ENCODE measurements around the gene ZNRD2.

ZNRD2 gene

DNA sequence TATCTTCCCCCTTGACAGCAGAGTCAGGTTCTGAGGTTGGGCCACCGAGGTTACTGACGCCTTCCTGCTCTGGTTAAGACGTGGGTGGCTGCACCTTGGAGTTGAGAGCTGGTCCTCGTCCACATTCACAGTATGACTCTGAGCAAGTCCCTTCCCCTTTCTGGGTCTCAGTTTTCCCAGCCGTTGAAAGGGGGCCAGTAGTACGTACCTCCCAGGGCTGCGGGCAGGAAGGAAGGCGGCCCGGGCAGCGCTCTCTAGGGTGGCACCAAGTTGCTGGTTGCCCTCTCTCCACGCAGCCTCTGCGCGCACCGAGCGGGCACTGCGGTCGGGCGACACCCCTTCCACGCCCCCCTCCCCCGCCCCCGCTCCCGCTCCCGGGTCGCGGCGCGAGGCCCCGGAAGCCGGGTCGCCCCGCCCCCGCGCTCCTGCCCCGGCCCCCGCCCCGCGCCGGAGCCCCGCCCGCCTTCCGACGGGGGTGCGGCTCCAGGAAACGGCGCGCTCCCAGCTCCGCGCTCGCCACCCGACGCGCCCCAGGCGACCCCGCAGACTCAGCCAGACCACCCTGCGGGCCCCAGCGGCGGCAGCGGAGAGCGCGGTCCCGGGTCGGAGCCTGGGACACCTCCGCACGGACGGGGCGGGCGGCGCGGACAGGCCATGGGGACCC is 5.4 kb downstream of the ZNRD2 start, which contains the start of gene EHBP1L1:
EHBP1L1 (plus strand) TSS at position 486 of the 664 bp plus-strand sequence. CDS start 250 bp downstream, outside the sequence.
- no peaks in the 10 kb centered on the region for H3K9me3 ChIP-seq (ENCODE audit: control insufficient read depth, insufficient read depth, low read depth, low read length)
- H3K4me3 ChIP-seq (ENCODE audit: low read depth, low read length) = peak within 1 kb of the TSS; percentile 31
- ChIA-PET POLR2A (interaction anchor here (0.6 to 1.3 kb wide), 9 partner anchors 10 to 410 kb away, joined by 3 to 9 read pairs (median 3); partner anchors contain the start of genes PCNX3 and SIPA1), CTCF (interaction anchor here (0.5 to 3.5 kb wide), 12 partner anchors 13 to 466 kb away, joined by 3 to 28 read pairs (median 4); no protein-coding TSS in a partner anchor)
- peaks cover 0 to 14% of the 10 kb centered on the region in 2 experiments; a peak in 1 of 3 replicates for H3K36me3 ChIP-seq (ENCODE audit: control insufficient read depth in 2 of 2, insufficient read depth in 1 of 2, low read length in 2 of 2)
- H3K27ac ChIP-seq (ENCODE audit: extremely low read depth, low read depth, low read length) = no peak within 1 kb of the TSS; the same call in 1 of the 2 replicates
- peaks cover 17% of the 10 kb centered on the region; the same call in 1 of the 2 replicates for H3K4me1 ChIP-seq (ENCODE audit: control insufficient read depth, insufficient read depth, low read length)
- TF ChIP-seq KLF9 (tag by site-specific recombination; IDR thresholded peaks at IDR 0.05; ENCODE audit: low read depth) (peak; percentile 61), ZNF747 (tag by site-specific recombination; IDR thresholded peaks at IDR 0.05) (no peak), ZBTB17 (tag by site-specific recombination; IDR thresholded peaks at IDR 0.05) (no peak), ZNF394 (tag by site-specific recombination; IDR thresholded peaks at IDR 0.05; ENCODE audit: borderline replicate concordance) (no peak), RBAK (tag by site-specific recombination; IDR thresholded peaks at IDR 0.05) (no peak), ZNF2 (tag by site-specific recombination; IDR thresholded peaks at IDR 0.05) (no peak), ZNF366 (tag by site-specific recombination; conservative IDR thresholded peaks at IDR 0.05) (no peak), ZBTB11 (tag by site-specific recombination; conservative IDR thresholded peaks at IDR 0.05; ENCODE audit: low read depth) (no peak), INSM2 (tag by site-specific recombination; IDR thresholded peaks at IDR 0.05) (no peak), ZNF140 (tag by site-specific recombination; IDR thresholded peaks at IDR 0.05) (no peak), ZNF530 (tag by site-specific recombination; IDR thresholded peaks at IDR 0.05; ENCODE audit: low read depth) (no peak), ZBTB7A (tag by site-specific recombination; IDR thresholded peaks at IDR 0.05; ENCODE audit: low read depth) (no peak), ZNF341 (tag by site-specific recombination; IDR thresholded peaks at IDR 0.05; ENCODE audit: low read depth) (no peak), SP2 (tag by site-specific recombination; IDR thresholded peaks at IDR 0.05) (0 out of 2 replicates have a peak, but pooled peaks have one; percentile 11), SCRT1 (tag by site-specific recombination; IDR thresholded peaks at IDR 0.05; ENCODE audit: borderline replicate concordance) (no peak), OSR2 (tag by site-specific recombination; IDR thresholded peaks at IDR 0.05) (no peak), ZNF76 (tag by site-specific recombination; IDR thresholded peaks at IDR 0.05; ENCODE audit: borderline replicate concordance, low read depth) (no peak), ZNF404 (tag by site-specific recombination; IDR thresholded peaks at IDR 0.05) (no peak), ZNF600 (tag by site-specific recombination; IDR thresholded peaks at IDR 0.05) (no peak), CTCF (tag by site-specific recombination; IDR thresholded peaks at IDR 0.05) (no peak), SCRT2 (tag by site-specific recombination; IDR thresholded peaks at IDR 0.05) (no peak), ZNF19 (tag by site-specific recombination; IDR thresholded peaks at IDR 0.05; ENCODE audit: low read depth) (no peak), ZNF501 (tag by site-specific recombination; IDR thresholded peaks at IDR 0.05) (no peak), HIC1 (tag by site-specific recombination; IDR thresholded peaks at IDR 0.05) (0 out of 2 replicates have a peak, but pooled peaks have one; percentile 28)
- TF ChIP-seq, protein P1, sequence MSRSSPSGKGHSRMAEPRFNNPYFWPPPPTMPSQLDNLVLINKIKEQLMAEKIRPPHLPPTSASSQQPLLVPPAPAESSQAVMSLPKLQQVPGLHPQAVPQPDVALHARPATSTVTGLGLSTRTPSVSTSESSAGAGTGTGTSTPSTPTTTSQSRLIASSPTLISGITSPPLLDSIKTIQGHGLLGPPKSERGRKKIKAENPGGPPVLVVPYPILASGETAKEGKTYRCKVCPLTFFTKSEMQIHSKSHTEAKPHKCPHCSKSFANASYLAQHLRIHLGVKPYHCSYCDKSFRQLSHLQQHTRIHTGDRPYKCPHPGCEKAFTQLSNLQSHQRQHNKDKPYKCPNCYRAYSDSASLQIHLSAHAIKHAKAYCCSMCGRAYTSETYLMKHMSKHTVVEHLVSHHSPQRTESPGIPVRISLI (tag by site-specific recombination; IDR thresholded peaks at IDR 0.05) = no peak
- TF ChIP-seq, protein P2, sequence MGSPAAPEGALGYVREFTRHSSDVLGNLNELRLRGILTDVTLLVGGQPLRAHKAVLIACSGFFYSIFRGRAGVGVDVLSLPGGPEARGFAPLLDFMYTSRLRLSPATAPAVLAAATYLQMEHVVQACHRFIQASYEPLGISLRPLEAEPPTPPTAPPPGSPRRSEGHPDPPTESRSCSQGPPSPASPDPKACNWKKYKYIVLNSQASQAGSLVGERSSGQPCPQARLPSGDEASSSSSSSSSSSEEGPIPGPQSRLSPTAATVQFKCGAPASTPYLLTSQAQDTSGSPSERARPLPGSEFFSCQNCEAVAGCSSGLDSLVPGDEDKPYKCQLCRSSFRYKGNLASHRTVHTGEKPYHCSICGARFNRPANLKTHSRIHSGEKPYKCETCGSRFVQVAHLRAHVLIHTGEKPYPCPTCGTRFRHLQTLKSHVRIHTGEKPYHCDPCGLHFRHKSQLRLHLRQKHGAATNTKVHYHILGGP (tag by site-specific recombination; IDR thresholded peaks at IDR 0.05) = no peak
